ENCODE data around the gene TMEM132A. TPM values are rescaled to one million over a fixed set of nuclear protein-coding genes. Genes with fewer than 3 reads are reported as not detected.

Gene TMEM132A
- total RNA-seq, 1 donor from 2014 or later, result 287 TPM

DNA sequence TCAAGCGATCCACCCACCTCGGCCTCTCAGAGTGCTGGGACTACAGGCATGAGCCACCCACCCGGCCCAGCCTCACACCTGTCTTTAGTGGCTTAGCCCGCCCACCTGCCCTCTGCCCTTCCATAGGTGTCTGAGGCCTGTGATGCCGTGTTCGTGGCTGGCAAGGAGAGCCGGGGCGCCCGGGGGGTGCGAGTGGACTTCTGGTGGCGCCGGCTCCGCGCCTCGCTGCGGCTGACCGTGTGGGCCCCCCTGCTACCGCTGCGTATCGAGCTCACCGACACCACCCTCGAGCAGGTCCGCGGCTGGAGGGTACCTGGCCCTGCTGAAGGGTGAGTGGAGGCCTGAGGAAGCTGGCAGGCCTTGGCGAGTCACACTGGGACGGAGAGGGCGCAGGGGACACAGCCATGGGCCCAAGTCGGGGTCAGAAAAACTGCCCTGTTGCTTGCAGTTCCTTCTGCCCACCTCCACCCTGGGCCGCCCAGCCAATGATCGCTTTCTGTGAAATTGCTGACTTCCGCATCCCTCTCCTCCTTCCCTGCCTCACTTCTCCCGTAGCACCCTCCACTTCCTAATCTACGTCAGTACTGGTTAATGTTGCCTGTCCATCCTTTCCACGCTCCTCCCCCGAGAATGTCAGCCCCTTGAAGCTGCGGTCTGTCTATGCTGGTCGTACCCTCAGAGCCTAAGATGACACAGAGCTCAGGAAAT lies 9.3 kb downstream of the TMEM132A start:
- TF ChIP-seq, protein P1, sequence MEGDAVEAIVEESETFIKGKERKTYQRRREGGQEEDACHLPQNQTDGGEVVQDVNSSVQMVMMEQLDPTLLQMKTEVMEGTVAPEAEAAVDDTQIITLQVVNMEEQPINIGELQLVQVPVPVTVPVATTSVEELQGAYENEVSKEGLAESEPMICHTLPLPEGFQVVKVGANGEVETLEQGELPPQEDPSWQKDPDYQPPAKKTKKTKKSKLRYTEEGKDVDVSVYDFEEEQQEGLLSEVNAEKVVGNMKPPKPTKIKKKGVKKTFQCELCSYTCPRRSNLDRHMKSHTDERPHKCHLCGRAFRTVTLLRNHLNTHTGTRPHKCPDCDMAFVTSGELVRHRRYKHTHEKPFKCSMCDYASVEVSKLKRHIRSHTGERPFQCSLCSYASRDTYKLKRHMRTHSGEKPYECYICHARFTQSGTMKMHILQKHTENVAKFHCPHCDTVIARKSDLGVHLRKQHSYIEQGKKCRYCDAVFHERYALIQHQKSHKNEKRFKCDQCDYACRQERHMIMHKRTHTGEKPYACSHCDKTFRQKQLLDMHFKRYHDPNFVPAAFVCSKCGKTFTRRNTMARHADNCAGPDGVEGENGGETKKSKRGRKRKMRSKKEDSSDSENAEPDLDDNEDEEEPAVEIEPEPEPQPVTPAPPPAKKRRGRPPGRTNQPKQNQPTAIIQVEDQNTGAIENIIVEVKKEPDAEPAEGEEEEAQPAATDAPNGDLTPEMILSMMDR (conservative IDR thresholded peaks at IDR 0.05; ENCODE audit: low read depth, low read length), result no peak
- no peak for DNase-seq (ENCODE audit: low read depth)
- H3K4me3 ChIP-seq (ENCODE audit: low read depth, low read length), result no peak overlapping the region

DNA sequence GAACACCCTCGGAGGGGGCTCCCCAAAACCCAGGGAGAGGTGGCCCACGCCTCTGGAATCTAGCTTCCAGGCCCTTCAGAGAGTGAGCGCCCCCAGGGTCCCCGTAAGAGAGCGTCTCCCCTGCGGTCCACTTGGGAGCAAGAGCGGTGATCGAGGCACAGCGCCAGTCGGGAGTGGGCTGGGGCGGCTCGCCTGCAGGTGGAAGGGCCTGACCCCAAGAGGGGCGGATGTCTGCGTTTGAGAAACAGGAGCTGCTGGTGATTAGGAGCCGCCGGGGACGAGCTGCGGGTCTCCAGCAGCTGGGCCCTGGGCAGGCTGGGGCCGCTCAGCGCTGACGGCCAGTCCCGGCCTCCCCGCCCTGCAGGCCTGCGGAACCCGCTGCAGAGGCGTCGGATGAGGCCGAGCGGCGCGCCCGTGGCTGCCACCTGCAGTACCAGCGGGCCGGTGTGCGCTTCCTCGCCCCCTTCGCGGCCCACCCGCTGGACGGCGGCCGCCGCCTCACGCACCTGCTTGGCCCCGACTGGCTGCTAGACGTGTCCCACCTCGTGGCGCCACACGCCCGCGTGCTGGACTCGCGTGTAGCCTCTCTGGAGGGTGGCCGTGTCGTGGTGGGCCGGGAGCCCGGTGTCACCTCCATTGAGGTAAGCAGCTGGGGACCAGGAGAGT lies 10.0 kb downstream of the TMEM132A start:
- TF ChIP-seq, protein P1 (conservative IDR thresholded peaks at IDR 0.05; ENCODE audit: low read depth, low read length), result no peak
- DNase-seq (ENCODE audit: low read depth), result no peak

DNA sequence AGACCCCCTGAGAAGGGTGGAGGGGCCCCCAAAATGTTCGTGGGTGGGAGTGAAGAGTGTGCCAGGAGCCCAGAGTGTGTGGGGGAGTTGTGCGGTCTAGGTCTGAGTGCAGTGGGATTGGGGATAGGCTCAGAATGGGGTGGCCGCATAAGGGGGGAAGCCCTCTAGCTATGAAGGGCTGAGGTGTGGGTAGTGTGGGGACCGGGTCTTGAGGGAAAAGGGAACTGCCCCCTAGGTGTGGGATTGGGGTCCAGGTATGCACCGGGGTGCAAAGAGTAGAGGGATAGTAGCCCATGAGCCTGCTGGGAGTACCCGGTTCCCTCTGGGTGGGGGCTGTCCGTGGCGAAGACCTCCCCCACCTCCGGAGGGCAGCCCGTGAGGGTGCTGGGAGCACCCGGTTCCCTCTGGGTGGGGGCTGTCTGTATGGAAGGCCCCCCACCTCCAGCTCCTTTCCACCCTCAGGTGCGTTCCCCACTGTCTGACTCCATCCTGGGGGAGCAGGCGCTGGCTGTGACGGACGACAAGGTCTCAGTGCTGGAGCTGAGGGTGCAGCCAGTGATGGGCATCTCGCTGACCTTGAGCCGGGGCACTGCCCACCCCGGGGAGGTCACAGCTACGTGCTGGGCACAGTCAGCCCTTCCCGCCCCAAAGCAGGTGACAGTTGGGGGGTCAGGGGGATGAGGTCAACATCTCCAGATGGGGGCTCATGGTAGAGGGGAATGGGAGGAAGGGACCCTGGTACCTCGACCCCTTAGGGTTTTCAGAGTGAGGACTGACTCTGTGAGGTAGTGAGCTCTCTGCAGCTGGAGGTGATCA lies 10.7 kb downstream of the TMEM132A start:
- no peak for DNase-seq (ENCODE audit: low read depth)
- no peak overlapping the region for H3K4me3 ChIP-seq (ENCODE audit: low read depth, low read length)
- TF ChIP-seq, protein P1 (conservative IDR thresholded peaks at IDR 0.05; ENCODE audit: low read depth, low read length), result no peak

More for the DNA sequence above, 10.0 kb downstream of the TMEM132A start:
- no peak overlapping the region for H3K4me3 ChIP-seq (ENCODE audit: low read depth, low read length)

DNA sequence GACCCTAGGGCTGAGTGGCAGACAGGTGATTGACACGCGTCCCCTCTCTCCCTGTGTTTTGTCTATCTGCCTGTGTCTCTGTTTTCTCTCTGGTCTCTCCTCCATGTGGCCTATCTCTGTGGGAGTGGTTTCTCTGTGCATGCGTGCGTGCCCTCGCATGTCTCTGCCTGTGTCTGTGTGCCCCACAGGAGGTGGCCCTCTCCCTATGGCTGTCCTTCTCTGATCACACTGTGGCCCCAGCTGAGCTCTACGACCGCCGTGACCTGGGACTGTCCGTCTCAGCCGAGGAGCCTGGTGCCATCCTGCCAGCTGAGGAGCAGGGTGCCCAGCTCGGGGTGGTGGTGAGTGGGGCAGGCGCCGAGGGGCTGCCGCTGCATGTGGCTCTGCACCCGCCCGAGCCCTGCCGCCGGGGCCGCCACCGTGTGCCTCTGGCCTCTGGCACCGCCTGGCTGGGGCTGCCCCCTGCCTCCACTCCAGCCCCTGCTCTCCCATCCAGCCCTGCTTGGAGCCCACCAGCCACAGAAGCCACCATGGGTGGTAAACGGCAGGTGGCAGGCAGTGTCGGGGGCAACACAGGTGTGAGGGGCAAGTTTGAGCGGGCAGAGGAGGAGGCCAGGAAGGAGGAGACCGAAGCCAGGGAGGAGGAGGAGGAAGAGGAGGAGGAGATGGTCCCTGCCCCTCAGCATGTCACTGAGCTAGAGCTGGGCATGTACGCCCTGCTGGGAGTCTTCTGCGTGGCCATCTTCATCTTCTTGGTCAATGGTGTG lies 11.6 kb downstream of the TMEM132A start:
- TF ChIP-seq, protein P1 (conservative IDR thresholded peaks at IDR 0.05; ENCODE audit: low read depth, low read length), result no peak
- no peak overlapping the region for H3K4me3 ChIP-seq (ENCODE audit: low read depth, low read length)
- DNase-seq (ENCODE audit: low read depth), result no peak

DNA sequence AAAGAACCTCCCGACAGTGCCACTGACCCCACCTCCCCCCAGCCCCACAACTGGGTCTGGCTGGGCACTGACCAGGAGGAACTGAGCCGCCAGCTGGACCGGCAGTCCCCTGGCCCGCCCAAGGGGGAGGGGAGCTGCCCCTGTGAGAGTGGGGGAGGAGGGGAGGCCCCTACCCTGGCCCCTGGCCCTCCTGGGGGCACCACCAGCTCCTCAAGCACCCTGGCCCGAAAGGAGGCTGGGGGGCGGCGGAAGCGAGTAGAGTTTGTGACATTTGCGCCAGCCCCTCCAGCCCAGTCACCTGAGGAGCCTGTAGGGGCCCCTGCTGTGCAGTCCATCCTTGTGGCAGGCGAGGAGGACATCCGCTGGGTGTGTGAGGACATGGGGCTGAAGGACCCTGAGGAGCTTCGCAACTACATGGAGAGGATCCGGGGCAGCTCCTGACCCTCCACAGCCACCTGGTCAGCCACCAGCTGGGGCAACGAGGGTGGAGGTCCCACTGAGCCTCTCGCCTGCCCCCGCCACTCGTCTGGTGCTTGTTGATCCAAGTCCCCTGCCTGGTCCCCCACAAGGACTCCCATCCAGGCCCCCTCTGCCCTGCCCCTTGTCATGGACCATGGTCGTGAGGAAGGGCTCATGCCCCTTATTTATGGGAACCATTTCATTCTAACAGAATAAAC lies 12.3 kb downstream of the TMEM132A start:
- TF ChIP-seq, protein P1 (conservative IDR thresholded peaks at IDR 0.05; ENCODE audit: low read depth, low read length), result no peak
- no peak overlapping the region for H3K4me3 ChIP-seq (ENCODE audit: low read depth, low read length)
- DNase-seq (ENCODE audit: low read depth), result no peak

DNA sequence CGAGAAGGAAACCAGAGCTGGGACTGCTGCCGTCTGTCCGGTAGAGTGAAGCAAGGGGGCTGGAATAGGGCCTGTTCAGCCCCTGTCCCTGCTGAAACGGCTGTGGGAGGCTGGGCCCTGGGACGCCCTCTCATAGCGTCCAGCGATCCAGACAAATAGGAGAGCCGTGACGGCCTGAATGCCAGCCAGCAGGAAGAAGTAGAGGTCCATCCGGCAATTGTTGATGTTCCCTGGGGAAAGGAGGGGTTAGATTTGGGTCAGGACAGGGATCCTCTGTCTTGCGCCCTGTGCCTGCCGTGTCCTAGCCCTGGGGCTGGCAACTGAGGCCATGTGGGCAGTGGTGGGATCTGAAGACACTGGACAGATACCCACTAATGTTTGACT lies 12.9 kb downstream of the TMEM132A start:
- no peak overlapping the region for H3K4me3 ChIP-seq (ENCODE audit: low read depth, low read length)
- DNase-seq (ENCODE audit: low read depth), result no peak
- TF ChIP-seq, protein P1 (conservative IDR thresholded peaks at IDR 0.05; ENCODE audit: low read depth, low read length), result no peak

Data from epithelial cell of proximal tubule (primary cell).